NK-92 (cell line): Measurements from ENCODE around the gene PARP4.
"Not testable (repeated sequence)": the region's sequence is repeated elsewhere in the genome, so short reads cannot be mapped to it uniquely, and the experiment has no call there.

ENCODE experiments used
- DNase-seq: peaks from one replicate; lab custom pipeline; 2025; ENCODE audit not compliant: unreplicated experiment; lab: John Stamatoyannopoulos, UW

Gene PARP4

GRCh38 chr13:24506283-24506682 lies 6.3 kb downstream of the PARP4 start:
- DNase-seq, result not testable (repeated sequence)

GRCh38 chr13:24505756-24506155 lies 6.8 kb downstream of the PARP4 start:
- DNase-seq, result no peak

- no peak for DNase-seq
Measured at GRCh38 chr13:24505256-24505655, 7.3 kb downstream of the PARP4 start.

GRCh38 chr13:24503379-24503696 lies 9.2 kb downstream of the PARP4 start:
- no peak for DNase-seq

GRCh38 chr13:24502533-24503378 lies 9.8 kb downstream of the PARP4 start:
- DNase-seq, result no peak

DNA sequence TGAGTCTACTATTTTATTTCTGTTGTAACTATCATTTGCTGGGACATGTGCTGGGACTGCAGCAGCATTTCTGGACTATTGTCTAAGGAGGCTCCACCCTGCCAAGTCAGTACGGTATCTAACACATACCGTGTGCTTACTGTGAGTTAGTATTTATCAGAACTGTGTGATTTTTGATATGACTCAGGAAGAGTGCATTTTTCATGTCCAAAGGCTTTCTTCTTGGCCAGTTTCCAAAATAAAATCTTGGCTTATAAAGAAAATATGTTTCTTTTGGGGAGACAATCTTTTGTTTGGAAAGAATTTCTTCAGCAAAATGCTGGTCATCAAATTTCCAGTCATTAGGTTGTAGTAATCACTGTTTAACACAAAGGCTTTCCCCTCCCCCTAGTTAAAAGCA lies 11.6 kb downstream of the PARP4 start:
- no peak for DNase-seq

- DNase-seq, result no peak
Measured at GRCh38 chr13:24497742-24498141, 14.8 kb downstream of the PARP4 start.

GRCh38 chr13:24496295-24496694 lies 16.3 kb downstream of the PARP4 start:
- not testable (repeated sequence) for DNase-seq

DNA sequence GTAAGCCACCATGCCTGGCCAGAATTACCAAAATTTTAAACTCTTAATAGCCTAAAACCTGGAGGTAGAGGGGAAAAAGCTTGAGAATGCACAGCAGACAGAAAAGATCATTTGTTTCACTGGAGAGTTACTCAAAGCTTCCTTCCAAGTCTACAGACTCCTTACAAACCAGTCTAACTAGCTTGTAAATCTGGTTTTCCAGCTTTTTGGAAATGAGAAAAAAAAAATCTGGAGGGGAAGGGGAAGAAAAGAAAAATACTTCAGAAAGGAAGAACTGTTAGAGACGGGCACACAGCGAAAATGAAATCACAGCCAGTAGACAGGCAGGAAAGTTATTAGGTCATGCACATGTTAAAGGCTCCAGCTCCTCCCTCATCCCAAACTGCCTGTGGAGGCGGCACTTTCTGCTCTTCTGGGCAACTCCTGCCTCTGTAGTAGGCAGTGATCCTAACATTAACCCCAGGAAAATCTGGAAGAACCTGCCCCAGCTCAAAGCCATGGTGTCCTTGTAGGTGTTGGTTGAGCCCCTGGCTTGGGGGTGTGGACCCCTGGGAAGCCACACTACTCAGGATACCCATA lies 17.3 kb downstream of the PARP4 start:
- DNase-seq, result no peak

DNA sequence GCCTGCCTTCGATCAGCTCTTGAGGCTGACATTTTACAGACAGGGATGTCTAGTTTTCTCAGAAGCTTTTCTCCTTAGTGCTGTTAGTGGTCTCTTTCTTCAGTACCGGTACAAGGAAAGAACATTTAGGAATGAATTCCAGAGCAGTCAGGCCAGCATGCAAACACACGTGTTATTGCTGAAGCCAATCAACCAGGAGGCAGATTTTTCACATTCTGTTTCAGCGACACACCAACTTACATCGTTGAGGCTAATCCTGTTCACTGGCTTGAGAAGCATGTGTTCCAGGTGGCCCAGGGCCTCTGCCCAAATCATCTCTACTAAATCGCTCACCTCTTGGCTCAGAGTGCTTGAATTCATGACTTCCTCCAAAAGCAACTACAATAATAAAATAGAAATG lies 19.2 kb downstream of the PARP4 start:
- no peak for DNase-seq

DNA sequence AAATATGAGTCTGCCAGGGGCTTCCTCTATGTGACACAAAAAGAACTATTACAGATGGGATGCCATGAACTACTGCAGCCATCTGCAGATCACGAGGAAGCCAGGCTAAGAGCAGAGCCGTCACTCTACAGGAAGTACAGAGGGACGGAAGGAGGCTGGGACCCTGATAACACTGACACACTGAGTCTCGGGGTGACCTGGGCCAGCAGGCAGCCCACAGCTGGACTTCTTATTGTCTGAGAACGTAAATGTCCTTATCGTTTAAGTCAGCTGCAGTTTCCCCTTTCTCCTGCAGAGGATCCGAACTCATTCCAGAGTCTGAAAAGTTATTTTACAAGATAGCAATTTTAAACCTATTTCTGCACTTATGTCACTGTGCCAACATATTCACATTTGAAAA lies 20.7 kb downstream of the PARP4 start:
- no peak for DNase-seq

DNA sequence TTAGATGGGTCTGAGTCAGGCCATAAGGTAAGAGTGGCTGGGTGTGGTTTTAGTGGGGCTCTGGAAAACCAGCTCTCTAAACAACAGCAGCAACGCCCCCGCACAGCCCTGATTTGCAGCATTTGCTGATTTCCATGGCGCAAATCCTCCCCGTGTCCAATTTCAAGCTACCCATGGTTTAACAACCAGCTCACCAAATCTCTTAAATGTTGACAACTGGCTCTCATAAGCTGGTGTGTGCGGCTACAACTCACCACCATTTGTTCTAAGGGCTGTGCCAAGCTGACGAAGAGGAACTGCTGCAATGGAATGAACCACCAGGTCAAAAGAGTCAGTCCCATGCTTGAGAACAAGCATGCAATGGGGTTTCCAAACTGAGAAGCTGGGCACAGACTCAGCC lies 22.9 kb downstream of the PARP4 start:
- DNase-seq, result no peak

DNA sequence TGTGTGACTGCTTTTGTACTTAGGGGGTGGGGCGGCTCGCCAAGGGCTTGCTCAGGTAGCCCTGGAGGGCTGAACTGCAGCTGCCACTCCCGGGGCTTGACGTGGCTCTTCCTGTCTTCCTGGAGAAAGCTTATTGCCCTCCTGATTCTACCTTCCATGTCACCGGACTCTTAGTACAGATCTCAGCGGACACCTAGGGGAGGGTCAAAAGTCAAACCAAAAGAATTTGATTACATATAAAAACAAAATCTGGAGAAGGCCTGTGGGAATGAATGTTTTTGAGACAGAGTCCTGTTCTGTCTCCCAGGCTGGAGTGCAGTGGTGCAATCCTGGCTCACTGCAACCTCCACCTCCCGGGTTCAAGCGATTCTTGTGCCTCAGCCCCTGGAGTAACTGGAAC lies 24.5 kb downstream of the PARP4 start:
- DNase-seq, result not testable (repeated sequence)

GRCh38 chr13:24486017-24486657 lies 26.4 kb downstream of the PARP4 start:
- DNase-seq, result not testable (repeated sequence)

- no peak for DNase-seq
Measured at GRCh38 chr13:24473686-24474085, 38.9 kb downstream of the PARP4 start.

DNA sequence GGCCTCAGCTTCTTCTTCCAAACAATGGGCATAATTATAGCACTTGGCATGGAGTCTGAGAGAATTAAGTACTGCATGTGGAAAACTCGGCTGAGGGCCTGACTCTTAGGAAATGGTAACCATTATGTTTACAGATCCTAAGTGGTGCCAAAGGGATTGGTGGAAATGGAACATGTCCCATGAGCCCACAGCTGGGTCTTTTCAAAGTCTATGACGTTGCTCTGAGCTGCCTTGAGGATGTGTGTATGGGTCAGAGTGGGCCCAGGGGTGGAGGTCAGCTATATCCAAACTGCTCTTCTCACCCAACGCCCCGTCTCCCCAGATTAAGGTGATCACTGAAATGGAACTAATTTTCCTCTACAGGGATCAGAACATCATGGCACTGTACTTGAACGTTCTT lies 40.4 kb downstream of the PARP4 start:
- not testable (repeated sequence) for DNase-seq

GRCh38 chr13:24463078-24463477 lies 49.5 kb downstream of the PARP4 start:
- no peak for DNase-seq

DNA sequence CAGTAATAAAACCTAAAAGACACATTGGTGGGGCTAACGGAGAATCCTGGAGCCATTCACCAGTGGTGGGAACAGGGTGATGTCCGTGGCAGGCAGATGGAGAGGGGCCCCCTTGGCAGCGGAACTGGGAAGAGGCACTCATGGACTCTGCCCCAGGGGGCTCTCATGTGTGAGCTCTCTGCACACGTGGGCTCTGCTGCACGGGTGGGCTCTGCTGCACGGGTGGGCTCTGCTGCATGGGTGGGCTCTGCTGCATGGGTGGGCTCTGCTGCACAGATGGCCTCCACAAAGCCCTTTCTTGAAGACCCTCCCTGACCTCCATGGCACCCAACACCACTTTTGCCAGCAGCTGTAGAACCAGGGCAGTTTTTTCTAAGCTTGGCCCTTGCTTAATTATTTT lies 52.3 kb downstream of the PARP4 start:
- DNase-seq, result no peak

- no peak for DNase-seq
Measured at GRCh38 chr13:24459726-24460125, 52.9 kb downstream of the PARP4 start.

- DNase-seq, result no peak
Measured at GRCh38 chr13:24459234-24459633, 53.3 kb downstream of the PARP4 start.

DNA sequence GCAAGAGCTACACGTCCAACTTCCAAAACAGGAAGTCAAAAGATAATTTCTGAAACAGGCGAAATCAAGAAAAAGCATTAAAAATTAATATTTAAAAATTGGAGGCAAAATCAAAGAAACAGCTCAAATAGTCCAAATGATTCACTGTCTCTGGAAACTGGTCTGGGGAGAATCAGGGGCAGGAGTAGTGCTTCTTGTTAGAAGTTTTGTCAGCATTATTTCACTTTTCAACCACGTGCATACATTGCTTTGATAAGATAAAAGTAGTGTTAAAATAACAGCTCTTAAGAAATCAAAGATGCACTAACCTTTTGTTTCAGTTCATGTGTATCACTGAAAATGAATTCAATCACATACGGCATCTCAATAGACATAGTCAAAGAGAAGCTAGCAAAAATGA lies 53.8 kb downstream of the PARP4 start:
- DNase-seq, result no peak

- DNase-seq, result no peak
Measured at GRCh38 chr13:24456396-24456795, 56.2 kb downstream of the PARP4 start.
